Endodermal cell (in vitro differentiated cells): Measurements from ENCODE around the gene C3orf52. TPM values are rescaled to one million over a fixed set of nuclear protein-coding genes. Genes with fewer than 3 reads are reported as not detected.

Source experiments
- DNase-seq: peaks from one replicate; pipeline ENCODE4 v3.0.0-alpha.2; 2017
- H3K27ac ChIP-seq: 2 replicates; pipeline ENCODE4 v1.5.1; 2013; ENCODE audit warnings: mild to moderate bottlenecking, low read depth, low read length, moderate library complexity
- H3K27me3 ChIP-seq: 2 replicates; pipeline ENCODE4 v1.6.1; 2013; ENCODE audit warnings: mild to moderate bottlenecking, low read length, moderate library complexity; ENCODE audit not compliant: insufficient read depth, control insufficient read depth, poor library complexity, severe bottlenecking
- H3K36me3 ChIP-seq: 2 replicates; pipeline ENCODE4 v1.7.0; 2013; ENCODE audit warnings: mild to moderate bottlenecking, low read length, moderate library complexity; ENCODE audit not compliant: control insufficient read depth, insufficient read depth
- H3K4me1 ChIP-seq: one replicate; pipeline ENCODE4 v1.7.0; 2013; ENCODE audit warnings: low read length; ENCODE audit not compliant: control insufficient read depth, insufficient read depth
- H3K4me3 ChIP-seq: 2 replicates; pipeline ENCODE4 v1.5.1; 2013; ENCODE audit warnings: mild to moderate bottlenecking, low read length, moderate library complexity
- H3K9ac ChIP-seq: 2 replicates; pipeline ENCODE4 v1.6.1; 2013; ENCODE audit warnings: mild to moderate bottlenecking, low read length, moderate library complexity; ENCODE audit not compliant: poor library complexity, severe bottlenecking; ENCODE audit errors: extremely low read depth
- H3K9me3 ChIP-seq: 2 replicates; pipeline ENCODE4 v1.6.1; 2013; ENCODE audit warnings: mild to moderate bottlenecking, low read length, moderate library complexity; ENCODE audit not compliant: control insufficient read depth
- H3K27ac Mint-ChIP-seq: 2 replicates; pipeline ENCODE4 v1.8.0; 2020; ENCODE audit warnings: mixed read lengths
- H3K27me3 Mint-ChIP-seq: 2 replicates; pipeline ENCODE4 v1.8.0; 2021; ENCODE audit warnings: mild to moderate bottlenecking, mixed read lengths; ENCODE audit not compliant: insufficient read depth
- H3K36me3 Mint-ChIP-seq: 2 replicates; pipeline ENCODE4 v1.8.0; 2020; ENCODE audit warnings: low read depth, mixed read lengths
- H3K4me1 Mint-ChIP-seq: 2 replicates; pipeline ENCODE4 v1.8.0; 2020; ENCODE audit warnings: mixed read lengths
- H3K4me3 Mint-ChIP-seq: 2 replicates; pipeline ENCODE4 v1.8.0; 2020; ENCODE audit warnings: mild to moderate bottlenecking, moderate library complexity, mixed read lengths
- H3K9me3 Mint-ChIP-seq: 2 replicates; pipeline ENCODE4 v1.8.0; 2020; ENCODE audit warnings: mild to moderate bottlenecking, mixed read lengths
- WGBS, 2 experiments: methylation state at CpG; one replicate each; pipeline versions ENCODE4 v1.1.5 to v1.1.7; 2013; ENCODE audit warnings: missing lambda C conversion rate in 2 of 2, mixed read lengths in 1 of 2; ENCODE audit not compliant: insufficient coverage in 1 of 2, insufficient read length in 1 of 2; 5-methylcytosine and 5-hydroxymethylcytosine counted together
- total RNA-seq, 2 donors: library from RNA; stranded (reverse); fragmentation: NEBNext Ultra II Directional in 1 of 2; extraction: Animal tissue kit (Norgen Biotek cat#: 25700) in 1 of 2; gene quantifications; 2 replicates in 1 of 2; 3 replicates in 1 of 2; pipeline ENCODE4 v1.2.1, GENCODE V29; 2021
- TF ChIP-seq, protein P1 (sequence below): fragments of 200-600 bp; sonication (generic); conservative IDR thresholded peaks from 2 replicates; pipeline ENCODE4 v1.5.0; 2021; ENCODE audit warnings: antibody characterized with exemption, mild to moderate bottlenecking

Gene C3orf52
- total RNA-seq, 2 donors from 2014 or later, result 5.2 to 6.7 TPM

DNA sequence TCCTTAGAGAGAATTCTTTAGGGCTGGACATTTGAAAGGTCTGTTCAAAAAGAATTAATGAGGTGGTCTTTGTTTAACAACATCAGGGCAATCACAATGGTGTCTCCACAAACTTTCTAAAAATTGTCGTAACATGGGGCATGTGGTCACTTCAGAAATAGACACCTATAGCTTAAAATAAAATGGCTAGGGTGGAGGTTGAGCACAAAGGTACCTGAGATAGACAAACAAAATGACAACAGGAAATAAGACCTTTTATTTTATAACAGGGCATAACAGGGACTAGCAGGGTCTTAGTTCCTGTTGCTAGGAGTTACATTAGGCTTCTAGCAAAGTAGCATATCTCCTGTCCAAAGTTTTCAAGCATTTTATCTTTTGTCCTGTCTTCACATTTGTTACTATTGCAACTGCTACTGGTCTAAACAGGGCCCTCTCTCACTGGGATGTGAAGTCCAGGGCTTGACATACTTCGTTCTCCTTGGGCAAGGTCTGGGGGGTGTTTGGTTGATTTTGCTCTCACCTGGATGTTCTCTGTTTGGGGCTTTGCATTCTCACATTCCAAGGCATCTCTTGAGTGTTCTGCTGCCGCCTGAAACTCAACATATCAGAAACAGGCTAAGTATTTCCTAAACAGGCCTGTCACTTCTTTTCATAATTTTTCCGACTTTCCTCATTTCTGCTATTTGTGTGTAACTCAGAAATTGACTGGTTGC, 43.9 kb downstream of the C3orf52 start:
- Mint-ChIP-seq H3K4me3 (no peak overlapping the region), H3K36me3 (no peaks in the 10 kb centered on the region), H3K27ac (no peak overlapping the region), H3K4me1 (peaks cover 40% of the 10 kb centered on the region), H3K27me3 (no peaks in the 10 kb centered on the region), H3K9me3 (no peaks in the 10 kb centered on the region)
- no peak overlapping the region for H3K27ac ChIP-seq
- no peaks in the 10 kb centered on the region for H3K36me3 ChIP-seq
- DNase-seq, result no peak
- no peak overlapping the region for H3K4me3 ChIP-seq
- no peaks in the 10 kb centered on the region for H3K9me3 ChIP-seq
- H3K27me3 ChIP-seq, result no peaks in the 10 kb centered on the region
- TF ChIP-seq, protein P1, sequence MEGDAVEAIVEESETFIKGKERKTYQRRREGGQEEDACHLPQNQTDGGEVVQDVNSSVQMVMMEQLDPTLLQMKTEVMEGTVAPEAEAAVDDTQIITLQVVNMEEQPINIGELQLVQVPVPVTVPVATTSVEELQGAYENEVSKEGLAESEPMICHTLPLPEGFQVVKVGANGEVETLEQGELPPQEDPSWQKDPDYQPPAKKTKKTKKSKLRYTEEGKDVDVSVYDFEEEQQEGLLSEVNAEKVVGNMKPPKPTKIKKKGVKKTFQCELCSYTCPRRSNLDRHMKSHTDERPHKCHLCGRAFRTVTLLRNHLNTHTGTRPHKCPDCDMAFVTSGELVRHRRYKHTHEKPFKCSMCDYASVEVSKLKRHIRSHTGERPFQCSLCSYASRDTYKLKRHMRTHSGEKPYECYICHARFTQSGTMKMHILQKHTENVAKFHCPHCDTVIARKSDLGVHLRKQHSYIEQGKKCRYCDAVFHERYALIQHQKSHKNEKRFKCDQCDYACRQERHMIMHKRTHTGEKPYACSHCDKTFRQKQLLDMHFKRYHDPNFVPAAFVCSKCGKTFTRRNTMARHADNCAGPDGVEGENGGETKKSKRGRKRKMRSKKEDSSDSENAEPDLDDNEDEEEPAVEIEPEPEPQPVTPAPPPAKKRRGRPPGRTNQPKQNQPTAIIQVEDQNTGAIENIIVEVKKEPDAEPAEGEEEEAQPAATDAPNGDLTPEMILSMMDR, result no peak
- no peak overlapping the region for H3K9ac ChIP-seq
- WGBS, 2 experiments, result 85 to 93% methylated on average over 3 to 4 of the region's 4 CpGs
- peaks cover 8% of the 10 kb centered on the region for H3K4me1 ChIP-seq

DNA sequence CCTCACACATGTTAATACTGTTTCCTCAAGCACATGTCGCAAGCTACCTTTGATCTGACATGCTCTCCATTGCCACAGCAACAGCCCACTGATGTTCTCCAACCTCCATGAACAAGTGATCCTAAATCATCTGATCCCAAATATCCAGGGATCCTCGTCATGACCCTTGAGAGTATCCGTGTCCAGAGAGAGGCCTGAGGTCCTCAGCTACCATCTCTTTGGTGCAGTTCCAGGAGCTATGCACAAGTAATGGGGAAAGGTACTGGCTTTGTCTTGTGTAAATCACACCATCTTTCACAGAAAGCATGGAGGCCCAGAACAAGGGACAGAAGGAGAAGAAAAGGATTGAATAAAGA, 44.4 kb downstream of the C3orf52 start:
- H3K4me3 Mint-ChIP-seq, result no peak overlapping the region
- Histone ChIP-seq H3K27ac (no peak overlapping the region), H3K4me3 (no peak overlapping the region), H3K27me3 (no peaks in the 10 kb centered on the region), H3K9ac (no peak overlapping the region), H3K36me3 (no peaks in the 10 kb centered on the region), H3K4me1 (peaks cover 9% of the 10 kb centered on the region), H3K9me3 (no peaks in the 10 kb centered on the region)
- TF ChIP-seq, protein P1, result no peak
- no peaks in the 10 kb centered on the region for H3K27me3 Mint-ChIP-seq
- no peak for DNase-seq
- H3K4me1 Mint-ChIP-seq, result peaks cover 39% of the 10 kb centered on the region
- no peaks in the 10 kb centered on the region for H3K9me3 Mint-ChIP-seq
- 95 to 100% methylated on average over 2 to 3 of the region's 3 CpGs for WGBS, 2 experiments
- H3K27ac Mint-ChIP-seq, result no peak overlapping the region
- H3K36me3 Mint-ChIP-seq, result no peaks in the 10 kb centered on the region

DNA sequence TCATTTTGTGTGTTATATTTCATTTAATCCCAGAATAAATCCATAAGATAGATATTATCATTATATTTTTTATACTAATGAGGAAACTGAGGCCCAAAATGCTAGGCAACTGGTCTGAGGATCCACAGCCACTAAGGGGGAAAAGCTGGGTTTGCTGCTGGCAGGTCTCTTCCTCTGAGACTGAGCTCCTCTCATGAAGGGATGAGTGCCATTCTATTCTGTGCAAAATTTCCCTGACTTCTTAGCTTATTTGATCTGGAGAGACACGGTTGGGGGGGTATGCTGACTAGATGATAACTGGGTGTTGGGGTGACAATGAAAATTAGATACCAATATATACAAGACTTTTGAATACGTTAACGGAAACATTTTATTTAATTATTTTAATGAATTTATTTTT, 44.9 kb downstream of the C3orf52 start:
- Histone ChIP-seq H3K9ac (no peak overlapping the region), H3K27me3 (no peaks in the 10 kb centered on the region), H3K4me1 (peaks cover 14% of the 10 kb centered on the region), H3K4me3 (no peak overlapping the region), H3K27ac (no peak overlapping the region), H3K9me3 (no peaks in the 10 kb centered on the region), H3K36me3 (no peaks in the 10 kb centered on the region)
- H3K36me3 Mint-ChIP-seq, result no peaks in the 10 kb centered on the region
- no peak for DNase-seq
- TF ChIP-seq, protein P1, result no peak
- WGBS, 2 experiments, result 91% methylated on average over 1 of the region's 3 CpGs; no CpG with 5 or more reads in 1 of the 2 experiments
- no peak overlapping the region for H3K4me3 Mint-ChIP-seq
- no peaks in the 10 kb centered on the region for H3K27me3 Mint-ChIP-seq
- H3K27ac Mint-ChIP-seq, result no peak overlapping the region
- peaks cover 39% of the 10 kb centered on the region for H3K4me1 Mint-ChIP-seq
- H3K9me3 Mint-ChIP-seq, result no peaks in the 10 kb centered on the region
